Large intestine (tissue), 3 donors: ENCODE data around the gene TSFM. TPM values are rescaled to one million over a fixed set of nuclear protein-coding genes. Genes with fewer than 3 reads are reported as not detected.

Experiments used
- DNase-seq, 2 donors: peaks; one replicate each; pipeline versions ENCODE4 v3.0.0 to v3.0.0-alpha.2; 2013
- H3K27ac ChIP-seq: one replicate; pipeline ENCODE4 v1.5.1; 2013; ENCODE audit warnings: low read length
- H3K27me3 ChIP-seq: 2 replicates; pipeline ENCODE4 v1.6.1; 2013; ENCODE audit warnings: low read length; ENCODE audit not compliant: control insufficient read depth, insufficient read depth
- H3K36me3 ChIP-seq: 2 replicates; pipeline ENCODE4 v1.6.1; 2013; ENCODE audit warnings: low read length; ENCODE audit not compliant: control insufficient read depth, insufficient read depth
- H3K4me1 ChIP-seq: one replicate; pipeline ENCODE4 v1.6.1; 2013; ENCODE audit warnings: low read length; ENCODE audit not compliant: control insufficient read depth, insufficient read depth
- H3K4me3 ChIP-seq: one replicate; pipeline ENCODE4 v1.5.1; 2013; ENCODE audit warnings: low read length
- H3K9me3 ChIP-seq: one replicate; pipeline ENCODE4 v1.6.1; 2013; ENCODE audit warnings: mild to moderate bottlenecking, low read depth, low read length, moderate library complexity; ENCODE audit not compliant: control insufficient read depth
- WGBS: methylation state at CpG from one replicate; pipeline ENCODE4 v1.1.5; 2013; ENCODE audit warnings: low lambda C conversion rate; ENCODE audit not compliant: insufficient coverage; 5-methylcytosine and 5-hydroxymethylcytosine counted together
- polyA plus RNA-seq: library from polyadenylated mRNA; unstranded; fragments of 120-200 nt; gene quantifications from one replicate; pipeline ENCODE4 v1.2.1, GENCODE V29; 2013

The TSFM gene
- polyA plus RNA-seq, 1 donor, result 36.0 TPM

- Histone ChIP-seq H3K27ac (no peak overlapping the region), H3K4me1 (no peaks in the 10 kb centered on the region), H3K36me3 (peaks cover 44% of the 10 kb centered on the region), H3K9me3 (no peaks in the 10 kb centered on the region), H3K27me3 (no peaks in the 10 kb centered on the region), H3K4me3 (no peak overlapping the region)
- WGBS, result no CpG with 5 or more reads among the region's 1 CpG
- DNase-seq, result no peak
These were observed 20.0 kb downstream of the TSFM start for GRCh38 chr12:57802607-57803006.

DNA sequence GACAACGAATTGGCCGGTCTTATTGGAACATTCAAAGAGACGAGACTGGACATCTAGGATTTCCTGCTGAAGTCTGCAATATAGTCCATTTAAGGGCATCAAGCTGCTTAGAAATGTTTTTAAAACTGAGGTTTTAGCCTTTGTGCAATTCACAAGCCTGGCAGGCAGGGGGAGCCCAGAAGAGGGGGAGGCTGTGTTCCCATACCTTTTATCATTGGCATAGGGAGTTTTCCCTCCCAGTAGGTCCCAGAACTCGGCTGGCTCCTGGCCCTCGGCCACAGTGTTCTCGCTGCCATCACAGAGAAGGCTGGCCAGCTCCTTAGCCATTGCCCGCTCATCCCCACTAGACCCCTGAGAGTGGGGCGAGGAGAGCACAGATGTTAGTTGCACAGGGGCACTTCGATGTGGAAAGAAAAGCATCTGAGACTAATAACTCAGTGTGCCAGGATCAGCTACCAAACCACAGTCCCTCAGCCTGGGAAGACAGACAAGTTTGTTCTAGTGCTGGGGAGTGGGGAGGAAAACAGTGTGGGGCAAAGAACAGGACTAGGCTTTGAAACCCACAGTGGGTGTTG lies 20.8 kb downstream of the TSFM start:
- Histone ChIP-seq H3K36me3 (peaks cover 50% of the 10 kb centered on the region), H3K27me3 (no peaks in the 10 kb centered on the region), H3K4me1 (no peaks in the 10 kb centered on the region), H3K9me3 (no peaks in the 10 kb centered on the region), H3K4me3 (no peak overlapping the region), H3K27ac (no peak overlapping the region)
- no peak for DNase-seq
- WGBS, result no CpG with 5 or more reads among the region's 9 CpGs

DNA sequence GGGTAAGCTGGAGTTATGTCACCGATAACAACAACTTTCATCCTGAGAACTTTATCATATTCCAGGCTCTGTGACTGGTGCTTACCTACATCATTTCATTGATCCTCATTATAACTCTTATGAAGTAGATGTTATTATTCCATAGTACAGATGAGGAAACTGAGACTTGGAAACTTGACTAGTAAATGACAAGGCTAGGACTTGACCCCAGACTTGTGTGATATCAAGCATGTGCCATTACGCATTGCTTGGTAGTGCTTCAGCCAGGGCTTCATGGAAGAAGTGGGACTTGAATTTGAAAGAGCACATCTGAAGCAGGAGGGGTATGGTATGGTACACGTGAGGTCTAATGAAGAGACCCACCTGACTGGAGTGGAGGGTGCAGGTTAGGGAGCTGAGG lies 24.1 kb downstream of the TSFM start:
- no peaks in the 10 kb centered on the region for H3K9me3 ChIP-seq
- no peak overlapping the region for H3K27ac ChIP-seq
- H3K27me3 ChIP-seq, result no peaks in the 10 kb centered on the region
- peaks cover 63% of the 10 kb centered on the region for H3K36me3 ChIP-seq
- no peak for DNase-seq
- no peak overlapping the region for H3K4me3 ChIP-seq
- 100% methylated on average over 1 of the region's 3 CpGs for WGBS
- H3K4me1 ChIP-seq, result no peaks in the 10 kb centered on the region

DNA sequence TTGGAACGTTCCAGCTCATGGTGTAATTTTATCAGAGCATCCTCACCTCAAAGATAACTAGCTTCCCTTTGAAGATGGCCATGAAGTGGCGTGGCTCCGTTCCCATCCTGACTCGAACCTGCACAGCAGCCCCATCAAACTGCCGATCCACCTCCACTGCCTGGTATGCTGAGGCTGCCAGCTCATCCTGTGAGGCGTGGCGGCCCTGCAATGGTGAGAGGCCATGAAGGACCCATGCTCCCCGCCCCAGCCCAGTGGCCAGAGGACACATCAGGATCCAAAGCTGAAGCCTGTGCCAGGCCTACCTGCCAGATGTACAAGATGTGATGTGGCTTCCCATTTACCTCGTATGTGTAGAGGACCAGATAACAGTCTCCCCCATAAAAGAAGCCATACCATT lies 24.7 kb downstream of the TSFM start:
- Histone ChIP-seq H3K4me3 (no peak overlapping the region), H3K27ac (no peak overlapping the region), H3K27me3 (no peaks in the 10 kb centered on the region), H3K4me1 (no peaks in the 10 kb centered on the region), H3K9me3 (no peaks in the 10 kb centered on the region), H3K36me3 (peaks cover 63% of the 10 kb centered on the region)
- no CpG with 5 or more reads among the region's 9 CpGs for WGBS
- DNase-seq, result no peak

DNA sequence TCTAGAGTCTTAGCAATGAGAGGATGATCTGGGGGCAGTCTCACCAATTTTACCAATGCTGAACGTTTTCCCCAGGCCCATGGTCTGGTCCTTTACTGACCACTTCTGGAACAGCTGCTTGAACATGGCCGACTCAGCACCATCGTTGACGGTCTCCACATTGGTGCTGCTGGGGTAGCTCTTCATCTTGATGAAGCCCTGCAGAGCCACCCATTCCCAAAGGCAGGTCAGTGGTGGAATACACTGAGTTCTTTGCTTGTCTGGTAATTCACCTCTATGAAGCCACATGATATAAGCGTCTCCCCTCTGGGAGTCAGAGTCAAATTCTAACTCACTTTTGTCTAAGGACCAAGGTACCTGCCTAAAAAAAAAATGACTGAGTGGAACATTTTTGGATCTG lies 25.8 kb downstream of the TSFM start:
- H3K4me3 ChIP-seq, result no peak overlapping the region
- H3K36me3 ChIP-seq, result peaks cover 57% of the 10 kb centered on the region
- no CpG with 5 or more reads among the region's 5 CpGs for WGBS
- H3K27ac ChIP-seq, result no peak overlapping the region
- DNase-seq, result no peak
- no peaks in the 10 kb centered on the region for H3K27me3 ChIP-seq
- no peaks in the 10 kb centered on the region for H3K9me3 ChIP-seq
- no peaks in the 10 kb centered on the region for H3K4me1 ChIP-seq

DNA sequence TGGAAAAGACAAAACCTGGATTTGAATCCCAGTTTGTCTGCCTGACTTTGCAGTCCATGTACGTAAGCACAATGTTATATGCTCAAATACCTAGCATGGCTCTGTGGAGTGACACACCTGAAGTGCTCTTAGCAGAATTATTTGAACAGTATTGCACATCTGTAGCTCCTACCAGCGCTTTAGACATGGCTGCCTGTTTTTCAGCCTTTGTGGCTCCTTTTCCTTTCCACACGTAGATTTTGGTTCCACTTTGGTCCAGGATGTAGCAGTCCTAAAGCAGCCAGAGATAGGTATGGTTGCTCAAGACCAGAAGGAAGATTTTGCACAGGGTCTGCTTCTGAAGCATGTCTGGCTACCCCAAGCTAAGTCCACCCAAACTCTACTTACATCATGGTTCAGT lies 26.8 kb downstream of the TSFM start:
- H3K27ac ChIP-seq, result no peak overlapping the region
- H3K9me3 ChIP-seq, result no peaks in the 10 kb centered on the region
- no peak overlapping the region for H3K4me3 ChIP-seq
- no peaks in the 10 kb centered on the region for H3K4me1 ChIP-seq
- H3K36me3 ChIP-seq, result peaks cover 54% of the 10 kb centered on the region
- no peak for DNase-seq
- H3K27me3 ChIP-seq, result no peaks in the 10 kb centered on the region
- no CpG with 5 or more reads among the region's 3 CpGs for WGBS

DNA sequence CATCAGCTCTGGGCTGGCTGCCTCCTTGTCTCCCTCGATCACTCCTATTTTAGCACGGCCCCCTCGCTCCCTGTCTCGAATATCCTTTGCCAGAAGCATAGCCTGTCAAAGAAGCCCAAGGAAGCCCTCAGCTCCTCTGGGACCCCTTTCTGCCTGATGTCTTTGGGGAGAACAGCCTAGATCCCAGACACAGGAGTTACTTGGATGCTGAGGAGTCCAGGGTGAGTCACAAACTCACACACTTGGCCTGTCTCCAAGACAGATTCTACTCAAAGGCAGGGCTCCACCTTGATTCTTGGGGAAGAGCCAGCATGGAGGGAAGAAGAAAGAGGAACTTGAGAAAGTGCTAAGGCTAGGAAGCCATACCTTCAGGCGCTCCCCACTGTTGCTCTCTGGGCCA lies 27.9 kb downstream of the TSFM start:
- H3K27ac ChIP-seq, result no peak overlapping the region
- no peak overlapping the region for H3K4me3 ChIP-seq
- no CpG with 5 or more reads among the region's 5 CpGs for WGBS
- no peaks in the 10 kb centered on the region for H3K9me3 ChIP-seq
- H3K36me3 ChIP-seq, result peaks cover 54% of the 10 kb centered on the region
- no peak for DNase-seq
- no peaks in the 10 kb centered on the region for H3K4me1 ChIP-seq
- no peaks in the 10 kb centered on the region for H3K27me3 ChIP-seq

GRCh38 chr12:57811028-57811755 lies 28.6 kb downstream of the TSFM start:
- Histone ChIP-seq H3K27ac (no peak overlapping the region), H3K4me1 (no peaks in the 10 kb centered on the region), H3K9me3 (peaks cover 2% of the 10 kb centered on the region), H3K27me3 (no peaks in the 10 kb centered on the region), H3K4me3 (no peak overlapping the region), H3K36me3 (peaks cover 54% of the 10 kb centered on the region)
- no CpG with 5 or more reads among the region's 10 CpGs for WGBS
- DNase-seq, result no peak

DNA sequence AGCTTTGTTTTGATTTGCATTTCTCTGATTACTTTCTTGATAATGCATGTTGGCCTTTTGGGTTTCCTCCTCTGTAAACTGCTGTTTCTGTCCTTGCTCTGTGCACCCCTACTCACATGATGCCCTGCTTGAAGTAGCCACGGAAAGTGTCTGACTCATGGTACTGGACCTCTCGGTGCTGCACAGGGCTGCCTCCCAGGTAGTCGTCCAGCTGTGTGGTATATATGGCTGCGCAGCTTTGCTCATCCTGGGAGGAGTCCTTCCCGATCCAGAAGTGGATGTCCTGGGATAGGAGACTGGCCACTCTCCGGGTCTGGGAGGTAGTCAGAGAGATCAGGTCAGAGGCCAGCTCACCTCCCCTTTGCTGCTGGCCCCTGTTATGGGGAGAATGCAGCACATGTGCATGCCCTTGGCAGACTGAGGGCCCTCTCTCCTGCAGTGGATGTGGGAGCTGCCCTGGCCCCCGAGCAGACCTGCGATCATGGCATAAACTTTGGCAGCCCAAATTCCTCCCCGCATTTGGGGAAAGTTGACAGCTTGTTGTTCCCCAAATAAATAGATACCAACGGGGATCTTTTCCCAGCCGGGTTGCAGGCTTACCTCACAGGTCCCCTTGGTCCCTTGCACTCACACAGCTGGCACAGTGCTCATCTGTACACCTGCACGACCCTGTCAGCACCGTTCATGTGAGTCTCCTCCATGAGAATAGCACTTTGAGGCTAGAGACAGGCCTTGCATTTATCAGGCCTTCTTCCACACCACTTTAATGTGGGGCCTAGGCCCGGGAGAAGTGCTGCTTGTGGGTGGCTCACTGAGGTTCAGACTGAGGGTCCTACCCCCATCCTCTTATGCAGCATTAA lies 30.8 kb downstream of the TSFM start:
- Histone ChIP-seq H3K9me3 (peaks cover 2% of the 10 kb centered on the region), H3K4me3 (no peak overlapping the region), H3K27me3 (no peaks in the 10 kb centered on the region), H3K27ac (no peak overlapping the region), H3K36me3 (peaks cover 40% of the 10 kb centered on the region), H3K4me1 (peaks cover 7% of the 10 kb centered on the region)
- WGBS, result no CpG with 5 or more reads among the region's 14 CpGs
- no peak for DNase-seq

GRCh38 chr12:57813971-57814772 lies 31.6 kb downstream of the TSFM start:
- peaks cover 2% of the 10 kb centered on the region for H3K9me3 ChIP-seq
- H3K27me3 ChIP-seq, result no peaks in the 10 kb centered on the region
- no peak for DNase-seq
- no peak overlapping the region for H3K4me3 ChIP-seq
- H3K36me3 ChIP-seq, result peaks cover 36% of the 10 kb centered on the region
- no peak overlapping the region for H3K27ac ChIP-seq
- WGBS, result 80% methylated on average over 2 of the region's 17 CpGs
- H3K4me1 ChIP-seq, result peaks cover 7% of the 10 kb centered on the region
